GM12878 (cell line): ENCODE measurements around the gene NSG2. TPM values are rescaled to one million over a fixed set of nuclear protein-coding genes. Genes with fewer than 3 reads are reported as not detected.
"Not testable (repeated sequence)": the region's sequence is repeated elsewhere in the genome, so short reads cannot be mapped to it uniquely, and the experiment has no call there.

Experiments
- ATAC-seq: fragments of 200-7000 bp; cut with Tn5 transposase; 3 replicates; pipeline ENCODE4 v1.9.1; 2020; ENCODE audit warnings: mild to moderate bottlenecking, moderate library complexity
- BruUV-seq: library from RNA; stranded (reverse); fragments of 400-500 nt; replicated peaks from 2 replicates; lab custom pipeline; 2021; lab: Mats Ljungman, UMichigan
- CTCF ChIA-PET: fragments of 300-600 bp; sonication (Branson Sonifier 250); formaldehyde crosslinking; extraction: SDS; loops from one replicate; lab custom pipeline; 2021; ENCODE audit warnings: inconsistent platforms; lab: Yijun Ruan, JAX
- POLR2A ChIA-PET: fragments of 350-600 bp; formaldehyde crosslinking; extraction: SDS; loops from one replicate; lab custom pipeline; 2021; ENCODE audit warnings: inconsistent platforms; lab: Charles Lee
- RAD21 ChIA-PET: fragments of 300-600 bp; sonication (Branson Sonifier 250); formaldehyde crosslinking; loops from one replicate; lab custom pipeline; 2023; ENCODE audit warnings: antibody characterized with exemption; ENCODE audit not compliant: unreplicated experiment; lab: Charles Lee
- SMC1A ChIA-PET: fragments of 300-600 bp; sonication (Branson Sonifier 250); formaldehyde crosslinking; loops from one replicate; lab custom pipeline; 2023; ENCODE audit not compliant: unreplicated experiment, uncharacterized antibody; lab: Charles Lee
- DNase-seq: peaks from one replicate; pipeline ENCODE4 v3.0.0-alpha.2; 2011; ENCODE audit warnings: low read depth, low spot score
- FAIRE-seq: peaks from 3 replicates; lab custom pipeline; 2011; peaks lifted over from hg19 to GRCh38; lab: Jason Lieb, UNC
- H2AFZ ChIP-seq: 2 replicates; pipeline ENCODE4 v1.6.0; 2011; ENCODE audit warnings: low read depth, low read length, control low read depth; ENCODE audit not compliant: control insufficient read depth
- H3K27ac ChIP-seq: 2 replicates; pipeline ENCODE4 v1.5.1; 2011; ENCODE audit warnings: control low read depth; ENCODE audit not compliant: control insufficient read depth, insufficient read depth
- H3K27me3 ChIP-seq, 2 experiments: replicated peaks in 1 of 2; 2 replicates each; pipeline versions ENCODE4 v1.6.0 to v1.6.1; 2011; ENCODE audit warnings: low read length in 1 of 2; ENCODE audit not compliant: control insufficient read depth in 2 of 2, insufficient read depth in 2 of 2
- H3K36me3 ChIP-seq, 2 experiments: 2 replicates each; pipeline ENCODE4 v1.5.1; 2011; ENCODE audit warnings: low read length in 1 of 2; ENCODE audit not compliant: control insufficient read depth in 2 of 2, insufficient read depth in 2 of 2
- H3K4me1 ChIP-seq: 2 replicates; pipeline ENCODE4 v1.6.1; 2011; ENCODE audit warnings: mild to moderate bottlenecking, low read length, moderate library complexity, mixed read lengths; ENCODE audit not compliant: control insufficient read depth, insufficient read depth
- H3K4me2 ChIP-seq: 2 replicates; pipeline ENCODE4 v1.6.0; 2011; ENCODE audit warnings: control low read depth; ENCODE audit not compliant: control insufficient read depth, insufficient read depth
- H3K4me3 ChIP-seq: fragments of 200-600 bp; sonication (generic); 2 replicates; pipeline ENCODE4 v1.5.1; 2016
- H3K79me2 ChIP-seq: 2 replicates; pipeline ENCODE4 v1.6.0; 2011; ENCODE audit warnings: low read length; ENCODE audit not compliant: control insufficient read depth, insufficient read depth
- H3K9ac ChIP-seq: 2 replicates; pipeline ENCODE4 v1.8.0; 2011; ENCODE audit warnings: low read length, control low read depth, mixed read lengths; ENCODE audit not compliant: control insufficient read depth, insufficient read depth
- H3K9me3 ChIP-seq: replicated peaks from 3 replicates; pipeline ENCODE4 v1.5.1; 2011; ENCODE audit warnings: mild to moderate bottlenecking, low read length; ENCODE audit not compliant: control insufficient read depth, insufficient read depth
- H4K20me1 ChIP-seq: 2 replicates; pipeline ENCODE4 v1.6.0; 2011; ENCODE audit not compliant: control insufficient read depth, insufficient read depth
- CTCF ChIP-seq, 3 experiments: IDR thresholded peaks in 2 of 3; conservative IDR thresholded peaks in 1 of 3; 2 replicates each; pipeline ENCODE4 v1.5.1; 2011; ENCODE audit warnings: low read depth in 3 of 3, low read length in 3 of 3, mild to moderate bottlenecking in 3 of 3, control low read depth in 2 of 3, moderate library complexity in 2 of 3, inconsistent platforms in 1 of 3, mixed read lengths in 1 of 3; ENCODE audit not compliant: control insufficient read depth in 2 of 3, insufficient read depth in 1 of 3; ENCODE audit errors: extremely low read depth in 1 of 3
- RAD21 ChIP-seq: IDR thresholded peaks from 2 replicates; pipeline ENCODE4 v1.6.1; 2011; ENCODE audit warnings: mild to moderate bottlenecking, low read depth, low read length, moderate library complexity; ENCODE audit not compliant: insufficient read depth
- SMC3 ChIP-seq: IDR thresholded peaks from 2 replicates; pipeline ENCODE4 v1.6.1; 2011; ENCODE audit warnings: low read length, improper control_type of control experiment, borderline replicate concordance
- WGBS: methylation state at CpG from one replicate; pipeline ENCODE4 v1.1.6; 2016; ENCODE audit warnings: low lambda C conversion rate; ENCODE audit not compliant: insufficient replicate concordance, insufficient coverage; ENCODE audit errors: missing lambda C conversion rate; 5-methylcytosine and 5-hydroxymethylcytosine counted together
- in situ Hi-C: fragments of 300-500 bp; cut with MboI; formaldehyde crosslinking; loops from 9 replicates; pipeline ENCODE4 v1.14.3; 2018; ENCODE audit warnings: mixed read lengths
- intact Hi-C: fragments of 100-400 bp; cut with micrococcal nuclease; formaldehyde crosslinking; loops from one replicate; pipeline ENCODE4 v1.14.2; 2022; ENCODE audit not compliant: unreplicated experiment
- polyA plus RNA-seq, 11 experiments: library from polyadenylated mRNA; depleted of rRNA in 4 of 11; unstranded in 6 of 11; stranded (reverse) in 5 of 11; fragments of >200 nt; fragmentation: Nextera tagmentation in 4 of 11; fragmentation: Illumina TruSeq in 1 of 11; extraction: Ambion mirVana in 4 of 11; extraction: Trizol in 1 of 11; gene quantifications; 1 replicate in 1 of 11; 2 replicates in 10 of 11; pipeline versions ENCODE4 v1.2.1 to v1.2.3, GENCODE V29; 2011 to 2016; ENCODE audit warnings: inconsistent platforms in 2 of 11, missing spikeins in 2 of 11, low read depth in 1 of 11
- total RNA-seq, 4 experiments: library from RNA; depleted of rRNA in 3 of 4; stranded (reverse); fragments of >200 nt in 3 of 4; fragmentation: Illumina TruSeq in 1 of 4; extraction: Trizol in 1 of 4; gene quantifications; 2 replicates each; pipeline versions ENCODE4 v1.2.1 to v1.2.3, GENCODE V29; 2013 to 2021

NSG2 gene
- total and polyA plus RNA-seq, 10 of the 15 experiments (the other 5 are each of a cell fraction or from before 2014, with no cell fraction given), result 0.04 to 0.14 TPM; not detected in 8

- intact Hi-C loops, result loop anchor here (1.0 kb wide), 2 partner anchors 292 to 297 kb away; no protein-coding TSS in a partner anchor
- H3K27me3 ChIP-seq, POLR2A ChIA-PET, FAIRE-seq, H2AFZ ChIP-seq, in situ Hi-C loops, H3K9me3 ChIP-seq, H4K20me1 ChIP-seq, H3K79me2 ChIP-seq, H3K4me3 ChIP-seq, H3K27ac ChIP-seq, H3K4me1 ChIP-seq, SMC1A ChIA-PET, H3K36me3 ChIP-seq: not testable (repeated sequence)
- peak; percentile 72 for ATAC-seq
- peak; percentile 1 for DNase-seq
- TF ChIP-seq SMC3 (peak; percentile 44; the same call in 1 of the 2 replicates), CTCF (IDR thresholded peaks at IDR 0.05 in 2 of 3, conservative IDR thresholded peaks at IDR 0.05 in 1 of 3; ENCODE audit: control insufficient read depth in 2 of 3, extremely low read depth in 1 of 3, insufficient read depth in 1 of 3, low read depth in 3 of 3, low read length in 3 of 3) (peak; percentile 51 to 61 (median 55); a peak in 5 of 6 replicates), RAD21 (peak; percentile 71)
- TF ChIP-seq, all 136 proteins: peak for 3; not testable (repeated sequence) for 133
- BruUV-seq, H3K9ac ChIP-seq, RAD21 ChIA-PET, H3K4me2 ChIP-seq: not testable (repeated sequence)
- WGBS, result 70% methylated on average over 12 of the region's 19 CpGs
- CTCF ChIA-PET, result interaction anchor here (1.2 to 2.7 kb wide), 2 partner anchors 36 to 292 kb away, joined by 4 to 6 read pairs; no protein-coding TSS in a partner anchor
Observed at GRCh38 chr5:174020069-174020927, 25.2 kb upstream of the NSG2 start.
